Psoas muscle (tissue), 8 donors: Measurements from ENCODE around the gene EVPL. TPM values are rescaled to one million over a fixed set of nuclear protein-coding genes. Genes with fewer than 3 reads are reported as not detected.

ENCODE experiments used
- ATAC-seq, 4 donors: fragments of 200-7000 bp; cut with Tn5 transposase; one replicate each; pipeline ENCODE4 v1.9.1; 2020; ENCODE audit warnings: moderate library complexity in 3 of 4, mild to moderate bottlenecking in 2 of 4
- DNase-seq, 2 donors: peaks; one replicate each; pipeline ENCODE4 v3.0.0-alpha.2; 2020
- H3K27ac ChIP-seq: fragments of 200-600 bp; one replicate; pipeline ENCODE4 v1.8.0; 2022
- H3K27me3 ChIP-seq, 3 donors: fragments of 200-600 bp in 1 of 3; one replicate each; pipeline versions ENCODE4 v1.6.1 to v1.8.0; 2013 to 2022; ENCODE audit warnings: low read length in 2 of 3, mild to moderate bottlenecking in 2 of 3, moderate library complexity in 1 of 3; ENCODE audit not compliant: insufficient read depth in 3 of 3
- H3K36me3 ChIP-seq, 2 donors: fragments of 200-600 bp in 1 of 2; one replicate each; pipeline versions ENCODE4 v1.6.1 to v1.8.0; 2013 to 2022; ENCODE audit warnings: low read depth in 1 of 2, mild to moderate bottlenecking in 1 of 2, moderate library complexity in 1 of 2; ENCODE audit not compliant: insufficient read depth in 1 of 2
- H3K4me1 ChIP-seq: fragments of 200-600 bp; one replicate; pipeline ENCODE4 v1.8.0; 2022
- H3K4me3 ChIP-seq: fragments of 200-600 bp; one replicate; pipeline ENCODE4 v1.8.0; 2022; ENCODE audit warnings: mild to moderate bottlenecking
- H3K9me3 ChIP-seq: fragments of 200-600 bp; one replicate; pipeline ENCODE4 v1.8.0; 2022
- WGBS, 3 donors: extraction: QIAGEN DNeasy Blood & Tissue Kit; methylation state at CpG; one replicate each; pipeline versions ENCODE4 v1.1.6 to v1.1.7; 2013; 5-methylcytosine and 5-hydroxymethylcytosine counted together
- intact Hi-C, 2 donors: fragments of 100-400 bp; cut with DNase I; formaldehyde crosslinking; loops; one replicate each; pipeline versions ENCODE4 v1.11.0 to v1.14.2; 2022
- polyA plus RNA-seq, 3 donors: library from polyadenylated mRNA; stranded (reverse); fragments of 200-250 nt; gene quantifications; one replicate each; pipeline ENCODE4 v1.2.3, GENCODE V29; 2013
- total RNA-seq, 4 donors: library from RNA; stranded (reverse); fragmentation: NEBNext Ultra II Directional in 2 of 4; extraction: Animal tissue kit (Norgen Biotek cat#: 25700) in 2 of 4; gene quantifications; one replicate each; pipeline versions ENCODE4 v1.2.1 to v1.2.4, GENCODE V29; 2021 to 2023
- TF ChIP-seq, protein P1 (sequence below): fragments of 200-600 bp; IDR thresholded peaks from one replicate; pipeline ENCODE4 v1.8.0; 2022; ENCODE audit warnings: antibody characterized with exemption
- donor health status: healthy with polysubstance abuse.
- donor health status: DM: no; HTN: no; CAD: no; lungs with moderate emphysema.
- donor health status: Bipolar disorder and iron deficiency.
- donor health status: healthy.
- donor health status: DM: yes; HTN: yes; CAD: no.
- donor health status: DM: no; HTN: no; CAD: no.
- donor health status: DM: no; HTN: no; CAD: no.
- donor health status: DM: yes; HTN: yes; CAD: no.

EVPL gene
- total and polyA plus RNA-seq, 7 donors: 0.03 to 0.36 (median 0.11) TPM; not detected in 1

DNA sequence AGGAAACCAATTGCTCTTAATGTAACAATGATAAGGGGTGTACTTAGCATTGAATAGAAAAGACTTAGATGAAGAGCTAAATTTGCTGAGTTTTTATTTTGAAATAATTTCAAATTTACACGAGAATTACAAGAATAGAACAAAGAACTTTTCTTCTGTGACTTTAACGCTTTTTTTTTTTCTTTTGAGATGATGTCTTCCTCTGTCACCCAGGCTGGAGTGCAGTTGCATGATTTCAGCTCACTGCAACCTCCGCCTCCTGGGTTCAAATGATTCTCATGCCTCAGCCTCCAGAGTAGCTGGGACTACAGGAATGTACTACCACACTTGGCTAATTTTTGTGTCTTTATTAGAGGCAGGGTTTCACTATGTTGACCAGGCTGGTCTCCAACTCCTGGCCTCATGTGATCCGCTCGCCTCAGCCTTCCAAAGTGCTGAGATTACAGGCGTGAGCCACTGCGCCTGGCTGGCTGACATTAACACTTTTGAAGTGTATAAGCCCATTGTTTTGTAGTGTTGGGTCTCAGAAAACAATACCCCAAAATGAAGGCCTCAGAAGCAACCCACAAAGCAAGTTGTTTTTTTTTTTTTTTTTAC, 46.0 kb downstream of the EVPL start:
- intact Hi-C loops: loop anchor here in 1 of 2 donors (2.0 kb wide), 1 partner anchor 40 kb away; the partner anchor contains the start of gene FBF1
- H3K27me3 ChIP-seq: no peaks in the 10 kb centered on the region
- H3K9me3 ChIP-seq: no peaks in the 10 kb centered on the region
- TF ChIP-seq, protein P1, sequence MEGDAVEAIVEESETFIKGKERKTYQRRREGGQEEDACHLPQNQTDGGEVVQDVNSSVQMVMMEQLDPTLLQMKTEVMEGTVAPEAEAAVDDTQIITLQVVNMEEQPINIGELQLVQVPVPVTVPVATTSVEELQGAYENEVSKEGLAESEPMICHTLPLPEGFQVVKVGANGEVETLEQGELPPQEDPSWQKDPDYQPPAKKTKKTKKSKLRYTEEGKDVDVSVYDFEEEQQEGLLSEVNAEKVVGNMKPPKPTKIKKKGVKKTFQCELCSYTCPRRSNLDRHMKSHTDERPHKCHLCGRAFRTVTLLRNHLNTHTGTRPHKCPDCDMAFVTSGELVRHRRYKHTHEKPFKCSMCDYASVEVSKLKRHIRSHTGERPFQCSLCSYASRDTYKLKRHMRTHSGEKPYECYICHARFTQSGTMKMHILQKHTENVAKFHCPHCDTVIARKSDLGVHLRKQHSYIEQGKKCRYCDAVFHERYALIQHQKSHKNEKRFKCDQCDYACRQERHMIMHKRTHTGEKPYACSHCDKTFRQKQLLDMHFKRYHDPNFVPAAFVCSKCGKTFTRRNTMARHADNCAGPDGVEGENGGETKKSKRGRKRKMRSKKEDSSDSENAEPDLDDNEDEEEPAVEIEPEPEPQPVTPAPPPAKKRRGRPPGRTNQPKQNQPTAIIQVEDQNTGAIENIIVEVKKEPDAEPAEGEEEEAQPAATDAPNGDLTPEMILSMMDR: no peak
- no peak overlapping the region for H3K4me3 ChIP-seq
- H3K4me1 ChIP-seq: peaks cover 20% of the 10 kb centered on the region
- peak overlapping the region; percentile 94 for H3K27ac ChIP-seq
- ATAC-seq: no peak
- H3K36me3 ChIP-seq: no peaks in the 10 kb centered on the region
- WGBS, 3 donors: 85% methylated on average over 7 of the region's 7 CpGs
- DNase-seq: no peak

DNA sequence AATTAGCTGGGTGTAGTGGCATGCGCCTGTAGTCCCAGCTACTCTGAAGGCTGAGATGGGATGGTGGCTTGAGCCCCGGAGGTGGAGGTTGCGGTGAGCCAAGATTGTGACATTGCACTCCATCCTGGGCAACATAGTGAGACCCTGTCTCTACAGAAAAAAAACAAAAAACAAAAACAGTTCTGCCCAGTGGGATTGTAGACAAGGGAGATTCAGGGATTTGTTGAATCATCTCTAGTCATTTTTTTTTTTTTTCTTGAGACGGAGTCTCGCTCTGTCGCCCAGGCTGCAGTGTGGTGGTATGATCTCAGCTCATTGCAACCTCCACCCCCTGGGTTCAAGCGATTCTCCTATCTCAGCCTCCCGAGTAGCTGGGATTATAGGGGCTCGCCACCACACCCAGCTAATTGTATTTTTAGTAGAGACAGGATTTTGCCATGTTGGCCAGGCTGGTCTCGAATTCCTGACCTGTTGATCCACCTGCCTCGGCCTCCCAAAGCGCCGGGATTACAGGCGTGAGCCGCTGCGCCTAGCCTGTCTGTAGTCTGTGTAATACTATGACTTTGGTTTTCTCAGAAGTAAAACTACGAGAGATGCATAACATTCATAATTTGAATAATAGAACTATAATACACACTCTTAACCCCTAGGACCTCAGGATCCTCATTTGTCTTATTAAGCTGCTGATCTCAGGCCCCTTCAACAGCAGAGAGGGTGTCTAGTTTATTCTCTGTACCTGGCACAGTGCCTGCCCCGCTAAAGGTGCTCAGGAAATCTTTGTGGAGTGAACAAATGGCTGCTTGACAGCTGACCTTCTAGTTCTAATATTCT, 46.7 kb downstream of the EVPL start:
- peak overlapping the region; percentile 94 for H3K27ac ChIP-seq
- DNase-seq: no peak
- ATAC-seq: no peak
- intact Hi-C loops: loop anchor here in 1 of 2 donors (2.0 kb wide), 1 partner anchor 40 kb away; the partner anchor contains the start of gene FBF1
- no peaks in the 10 kb centered on the region for H3K9me3 ChIP-seq
- H3K36me3 ChIP-seq: no peaks in the 10 kb centered on the region
- H3K4me1 ChIP-seq: peaks cover 27% of the 10 kb centered on the region
- WGBS, 3 donors: 81 to 82% (median 82%) methylated on average over 18 of the region's 18 CpGs
- H3K4me3 ChIP-seq: peak overlapping the region; percentile 85
- no peaks in the 10 kb centered on the region for H3K27me3 ChIP-seq
- TF ChIP-seq, protein P1: no peak

DNA sequence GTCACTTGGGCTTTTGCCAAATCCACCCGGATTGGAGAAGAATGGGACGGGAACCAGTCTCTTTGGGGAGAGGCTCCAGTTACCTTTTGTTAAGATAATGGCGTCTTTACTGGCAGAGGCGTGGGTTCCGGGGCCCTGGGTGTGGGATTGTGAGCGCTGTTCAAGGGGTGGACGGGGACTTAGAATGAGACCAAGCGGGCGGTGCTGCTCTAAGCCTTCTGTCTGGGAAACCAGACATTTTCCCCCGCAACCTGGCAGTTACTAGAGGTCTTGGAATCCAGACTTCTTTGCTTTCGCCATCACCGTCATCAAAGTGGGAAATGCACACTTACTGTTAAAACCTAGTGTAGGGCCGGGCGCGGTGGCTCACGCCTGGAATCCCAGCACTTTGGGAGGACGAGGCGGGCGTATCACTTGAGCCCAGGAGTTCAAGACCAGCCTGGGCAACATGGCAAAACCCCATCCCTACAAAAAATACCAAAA, 47.4 kb downstream of the EVPL start:
- 4 to 6% (median 5%) methylated on average over 19 of the region's 19 CpGs for WGBS, 3 donors
- TF ChIP-seq, protein P1: no peak
- Histone ChIP-seq H3K27me3 (no peaks in the 10 kb centered on the region), H3K4me1 (peaks cover 27% of the 10 kb centered on the region), H3K27ac (peak overlapping the region; percentile 94), H3K36me3 (no peaks in the 10 kb centered on the region), H3K4me3 (peak overlapping the region; percentile 85), H3K9me3 (no peaks in the 10 kb centered on the region)
- peak; percentile 2 to 47 (median 34) for ATAC-seq
- intact Hi-C loops: loop anchor here (2.0 to 5.0 kb wide), 2 partner anchors 37 to 39 kb away; partner anchors contain the start of gene FBF1 (in 2 of the 2)
- no peak for DNase-seq

DNA sequence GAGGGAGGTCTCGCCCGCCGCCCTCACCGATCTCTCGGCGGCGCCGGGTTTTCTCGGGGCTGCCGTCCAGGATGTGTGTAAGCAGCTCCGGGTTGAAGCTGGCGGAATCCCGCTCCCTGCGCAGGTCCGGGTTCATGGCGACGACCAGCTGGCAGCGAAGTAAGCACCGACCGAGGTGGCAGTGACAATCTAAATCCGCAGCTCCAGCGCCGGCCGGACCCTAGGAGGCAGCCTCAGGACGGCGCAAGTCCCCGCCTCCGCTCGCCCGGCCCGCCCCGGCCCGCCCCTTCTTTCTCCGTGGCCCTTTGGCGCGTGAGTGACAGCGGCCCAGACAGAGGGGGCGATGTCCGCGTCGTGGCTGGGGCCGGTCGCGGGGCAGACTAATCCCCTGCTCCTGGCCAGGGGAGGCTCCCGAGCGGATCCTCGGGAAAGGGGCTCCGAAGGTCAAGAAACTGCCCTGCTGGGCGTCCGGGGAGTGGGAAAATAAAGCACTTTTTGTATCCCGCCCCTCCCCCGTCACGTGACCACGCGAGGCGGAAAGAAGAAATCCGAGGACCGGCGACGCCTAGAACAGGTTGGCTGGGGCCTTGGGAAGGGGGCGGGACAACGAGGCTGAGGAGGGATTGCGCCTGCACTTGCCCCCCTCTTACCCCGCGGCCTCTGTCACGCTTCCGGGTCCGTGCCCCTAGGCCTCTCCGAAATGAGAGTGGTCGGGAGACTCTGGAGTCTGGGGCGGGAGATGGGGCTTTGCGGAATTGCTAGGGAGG, 48.0 kb downstream of the EVPL start, which contains the start of the genes ACOX1 and TEN1:
Gene ACOX1, minus strand, starts transcription at position 229 of the 767 bp plus-strand sequence. Its CDS starts 93 bp downstream, at position 136.
Gene TEN1, plus strand, starts transcription at position 303 of the 767 bp plus-strand sequence. CDS start 6,953 bp downstream, outside the sequence.
- DNase-seq (peak; percentile 98 to 99), ATAC-seq (peak; percentile 95 to 98 (median 96))
- peak within 1 kb of the TSS; percentile 94 for H3K27ac ChIP-seq
- no peaks in the 10 kb centered on the region for H3K9me3 ChIP-seq
- peak within 1 kb of the TSS; percentile 85 for H3K4me3 ChIP-seq
- no peaks in the 10 kb centered on the region for H3K27me3 ChIP-seq
- intact Hi-C loops: loop anchor here in 1 of 2 donors (5.0 kb wide), 1 partner anchor 37 kb away; the partner anchor contains the start of gene FBF1
- peaks cover 0 to 4% of the 10 kb centered on the region in 2 donors for H3K36me3 ChIP-seq
- peaks cover 31% of the 10 kb centered on the region for H3K4me1 ChIP-seq
- TF ChIP-seq, protein P1: no peak
- WGBS, 3 donors: 0% methylated on average over 56 to 72 of the region's 72 CpGs
